PC-3 (cell line): ENCODE results near the gene PSEN2.

Experiments used
- EZH2 ChIP-seq: fragments of 300-600 bp; sonication (generic); IDR thresholded peaks from one replicate; pipeline ENCODE4 v1.6.1; 2017; ENCODE audit warnings: antibody characterized with exemption, mild to moderate bottlenecking, low read length; ENCODE audit not compliant: unreplicated experiment
- TF ChIP-seq, protein P1 (sequence below): fragments of 300-600 bp; sonication (generic); conservative IDR thresholded peaks from 2 replicates; pipeline ENCODE4 v1.5.1; 2017; ENCODE audit warnings: antibody characterized with exemption, low read depth, mild to moderate bottlenecking, low read length

DNA sequence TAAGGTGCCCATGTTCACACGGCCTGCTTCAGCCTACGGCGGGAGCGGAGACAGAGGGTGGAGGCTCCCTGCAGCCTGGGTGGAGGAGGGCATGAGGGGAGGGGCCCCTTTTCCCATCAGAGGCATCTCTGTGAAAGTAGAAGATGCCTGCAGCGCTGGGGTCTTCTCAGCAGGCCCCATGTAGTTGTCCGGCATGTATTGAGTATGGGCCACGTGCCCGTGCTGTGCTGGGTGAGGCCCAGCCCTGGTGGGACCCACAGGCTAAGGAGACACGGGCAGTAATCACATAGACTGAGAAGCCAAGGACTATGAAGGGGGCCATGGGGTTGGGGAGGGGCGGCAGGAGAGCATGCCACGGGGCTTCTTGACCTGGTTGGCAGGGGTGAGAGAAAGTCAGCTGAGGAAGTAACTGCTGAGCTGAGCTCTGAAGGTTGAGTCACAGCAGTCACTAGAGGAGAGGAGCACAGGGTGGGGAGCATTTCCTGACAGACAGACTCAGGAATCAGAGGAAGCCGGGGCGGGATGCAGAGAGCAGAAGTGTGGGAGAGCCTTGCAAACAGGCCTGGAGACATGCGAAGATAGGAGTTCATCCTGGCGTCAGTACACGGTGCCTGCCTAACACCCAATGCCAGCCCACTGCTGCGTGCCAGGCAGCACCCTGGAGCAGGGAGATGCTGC lies 21.6 kb downstream of the PSEN2 start:
- TF ChIP-seq, protein P1, sequence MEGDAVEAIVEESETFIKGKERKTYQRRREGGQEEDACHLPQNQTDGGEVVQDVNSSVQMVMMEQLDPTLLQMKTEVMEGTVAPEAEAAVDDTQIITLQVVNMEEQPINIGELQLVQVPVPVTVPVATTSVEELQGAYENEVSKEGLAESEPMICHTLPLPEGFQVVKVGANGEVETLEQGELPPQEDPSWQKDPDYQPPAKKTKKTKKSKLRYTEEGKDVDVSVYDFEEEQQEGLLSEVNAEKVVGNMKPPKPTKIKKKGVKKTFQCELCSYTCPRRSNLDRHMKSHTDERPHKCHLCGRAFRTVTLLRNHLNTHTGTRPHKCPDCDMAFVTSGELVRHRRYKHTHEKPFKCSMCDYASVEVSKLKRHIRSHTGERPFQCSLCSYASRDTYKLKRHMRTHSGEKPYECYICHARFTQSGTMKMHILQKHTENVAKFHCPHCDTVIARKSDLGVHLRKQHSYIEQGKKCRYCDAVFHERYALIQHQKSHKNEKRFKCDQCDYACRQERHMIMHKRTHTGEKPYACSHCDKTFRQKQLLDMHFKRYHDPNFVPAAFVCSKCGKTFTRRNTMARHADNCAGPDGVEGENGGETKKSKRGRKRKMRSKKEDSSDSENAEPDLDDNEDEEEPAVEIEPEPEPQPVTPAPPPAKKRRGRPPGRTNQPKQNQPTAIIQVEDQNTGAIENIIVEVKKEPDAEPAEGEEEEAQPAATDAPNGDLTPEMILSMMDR: no peak
- TF ChIP-seq EZH2: no peak
